GM10847 (cell line): Measurements from ENCODE around the gene GORASP1.

Experiments
- POLR2A ChIP-seq: IDR thresholded peaks from 2 replicates; pipeline ENCODE4 v1.6.1; 2011; ENCODE audit not compliant: insufficient read length; ENCODE audit errors: extremely low read depth

Gene GORASP1

GRCh38 chr3:39107388-39108199 lies at the start of gene GORASP1, which contains the start of gene TTC21A:
TSS of gene GORASP1 (minus strand) at chr3:39107627. CDS start at chr3:39107541, 86 bp downstream.
TSS of gene TTC21A (plus strand) at chr3:39107680. CDS start at chr3:39107838, 158 bp downstream.
- TF ChIP-seq POLR2A, result peak; percentile 51

- no peak for TF ChIP-seq POLR2A
Measured at GRCh38 chr3:39156421-39156820, 49.0 kb upstream of the GORASP1 start.

- TF ChIP-seq POLR2A, result no peak
Measured at GRCh38 chr3:39154280-39155021, 47.0 kb upstream of the GORASP1 start.

GRCh38 chr3:39153977-39154279 lies 46.5 kb upstream of the GORASP1 start:
- TF ChIP-seq POLR2A, result no peak

- TF ChIP-seq POLR2A, result no peak
Measured at GRCh38 chr3:39150803-39151631, 43.6 kb upstream of the GORASP1 start.

- no peak for TF ChIP-seq POLR2A
Measured at GRCh38 chr3:39150148-39150802, 42.8 kb upstream of the GORASP1 start.

GRCh38 chr3:39149498-39150147 lies 42.2 kb upstream of the GORASP1 start:
- no peak for TF ChIP-seq POLR2A

- TF ChIP-seq POLR2A, result no peak
Measured at GRCh38 chr3:39149059-39149455, 41.6 kb upstream of the GORASP1 start.

- TF ChIP-seq POLR2A, result peak; percentile 3
Measured at GRCh38 chr3:39148435-39149058, 41.1 kb upstream of the GORASP1 start.

- peak; percentile 6 for TF ChIP-seq POLR2A
Measured at GRCh38 chr3:39147711-39148434, 40.4 kb upstream of the GORASP1 start.

- no peak for TF ChIP-seq POLR2A
Measured at GRCh38 chr3:39146611-39147591, 39.5 kb upstream of the GORASP1 start.

- no peak for TF ChIP-seq POLR2A
Measured at GRCh38 chr3:39146083-39146501, 38.7 kb upstream of the GORASP1 start.

- TF ChIP-seq POLR2A, result no peak
Measured at GRCh38 chr3:39144748-39145380, 37.4 kb upstream of the GORASP1 start.
